Loucy (cell line): ENCODE measurements around the gene CELA3B.
"Not testable (repeated sequence)": the region's sequence is repeated elsewhere in the genome, so short reads cannot be mapped to it uniquely, and the experiment has no call there.

Experiments used
- H2AFZ ChIP-seq: fragments of 200-600 bp; sonication (generic); 2 replicates; pipeline ENCODE4 v1.6.0; 2016; ENCODE audit warnings: antibody characterized with exemption, mild to moderate bottlenecking, low read length, moderate library complexity
- H3F3A ChIP-seq: fragments of 200-600 bp; 2 replicates; pipeline ENCODE4 v1.6.0; 2016; ENCODE audit warnings: antibody characterized with exemption, low read depth, mild to moderate bottlenecking
- H3K27me3 ChIP-seq: fragments of 200-600 bp; sonication (generic); 2 replicates; pipeline ENCODE4 v1.6.1; 2014; ENCODE audit warnings: low read length, mild to moderate bottlenecking; ENCODE audit not compliant: insufficient read depth, poor library complexity, severe bottlenecking
- H3K36me3 ChIP-seq: fragments of 200-600 bp; sonication (generic); 2 replicates; pipeline ENCODE4 v1.6.1; 2016; ENCODE audit warnings: low read length; ENCODE audit not compliant: insufficient read depth
- H3K4me1 ChIP-seq: fragments of 200-600 bp; sonication (generic); 2 replicates; pipeline ENCODE4 v1.5.1; 2014; ENCODE audit warnings: low read length, mild to moderate bottlenecking; ENCODE audit not compliant: insufficient read depth, poor library complexity, severe bottlenecking
- H3K4me2 ChIP-seq: fragments of 200-600 bp; sonication (generic); 2 replicates; pipeline ENCODE4 v1.6.0; 2014; ENCODE audit warnings: antibody characterized with exemption, low read length, low read depth, mild to moderate bottlenecking; ENCODE audit not compliant: poor library complexity, severe bottlenecking
- H3K4me3 ChIP-seq: fragments of 200-600 bp; sonication (generic); 2 replicates; pipeline ENCODE4 v1.5.1; 2014; ENCODE audit warnings: low read length, mild to moderate bottlenecking, mixed read lengths; ENCODE audit not compliant: poor library complexity, severe bottlenecking
- H3K79me2 ChIP-seq: fragments of 200-600 bp; sonication (generic); 2 replicates; pipeline ENCODE4 v1.6.1; 2014; ENCODE audit warnings: low read length; ENCODE audit not compliant: insufficient read depth
- H3K9ac ChIP-seq: fragments of 200-600 bp; sonication (generic); 2 replicates; pipeline ENCODE4 v1.6.0; 2014; ENCODE audit warnings: mild to moderate bottlenecking, low read depth, low read length, moderate library complexity; ENCODE audit not compliant: poor library complexity, severe bottlenecking
- H3K9me2 ChIP-seq: fragments of 200-600 bp; sonication (generic); replicated peaks from 2 replicates; pipeline ENCODE4 v1.6.1; 2016; ENCODE audit warnings: low read depth, low read length, mixed read lengths
- H3K9me3 ChIP-seq: fragments of 200-600 bp; sonication (generic); 2 replicates; pipeline ENCODE4 v1.6.1; 2014; ENCODE audit warnings: mild to moderate bottlenecking, antibody characterized with exemption, low read length, low read depth; ENCODE audit not compliant: insufficient read depth
- H4K20me1 ChIP-seq: fragments of 200-600 bp; sonication (generic); 2 replicates; pipeline ENCODE4 v1.6.0; 2014; ENCODE audit warnings: antibody characterized with exemption, low read length, mild to moderate bottlenecking; ENCODE audit not compliant: insufficient read depth, poor library complexity, severe bottlenecking
- EZH2phosphoT487 ChIP-seq: fragments of 200-600 bp; IDR thresholded peaks from 2 replicates; pipeline ENCODE4 v1.6.1; 2018; ENCODE audit warnings: antibody characterized with exemption, mild to moderate bottlenecking, moderate library complexity, borderline replicate concordance
- TF ChIP-seq, protein P1 (sequence below): fragments of 200-600 bp; sonication (generic); conservative IDR thresholded peaks from 2 replicates; pipeline ENCODE4 v1.5.1; 2014; ENCODE audit warnings: mild to moderate bottlenecking, antibody characterized with exemption, low read length

CELA3B gene

DNA sequence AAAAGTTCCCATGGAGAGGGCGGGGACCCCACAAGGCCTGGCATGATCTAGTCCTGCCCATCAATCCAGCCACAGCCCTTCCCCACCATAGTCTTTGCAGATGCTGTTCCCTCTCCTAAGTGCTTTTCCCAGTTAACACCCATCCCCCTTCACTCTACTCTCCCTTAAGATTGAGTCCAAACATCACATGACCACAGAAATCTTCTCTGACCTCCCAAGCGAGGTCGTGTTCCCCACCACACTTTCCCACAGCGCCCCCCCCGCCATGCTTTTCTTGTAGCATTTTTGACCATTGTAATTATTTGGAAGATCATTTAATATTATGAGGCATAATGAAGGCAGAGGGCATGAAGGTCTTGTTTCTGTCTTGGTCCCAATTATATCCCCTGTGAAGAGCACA is 35.5 kb upstream of the CELA3B start:
- no peak overlapping the region for H2AFZ ChIP-seq
- no peaks in the 10 kb centered on the region for H3K36me3 ChIP-seq
- no peak overlapping the region for H3K4me2 ChIP-seq
- no peaks in the 10 kb centered on the region for H3K27me3 ChIP-seq
- H3K4me3 ChIP-seq = no peak overlapping the region
- no peaks in the 10 kb centered on the region for H4K20me1 ChIP-seq
- no peaks in the 10 kb centered on the region for H3K79me2 ChIP-seq
- H3K9ac ChIP-seq = no peak overlapping the region
- H3K9me2 ChIP-seq = no peaks in the 10 kb centered on the region
- no peaks in the 10 kb centered on the region for H3K9me3 ChIP-seq
- no peaks in the 10 kb centered on the region for H3K4me1 ChIP-seq
- TF ChIP-seq, protein P1, sequence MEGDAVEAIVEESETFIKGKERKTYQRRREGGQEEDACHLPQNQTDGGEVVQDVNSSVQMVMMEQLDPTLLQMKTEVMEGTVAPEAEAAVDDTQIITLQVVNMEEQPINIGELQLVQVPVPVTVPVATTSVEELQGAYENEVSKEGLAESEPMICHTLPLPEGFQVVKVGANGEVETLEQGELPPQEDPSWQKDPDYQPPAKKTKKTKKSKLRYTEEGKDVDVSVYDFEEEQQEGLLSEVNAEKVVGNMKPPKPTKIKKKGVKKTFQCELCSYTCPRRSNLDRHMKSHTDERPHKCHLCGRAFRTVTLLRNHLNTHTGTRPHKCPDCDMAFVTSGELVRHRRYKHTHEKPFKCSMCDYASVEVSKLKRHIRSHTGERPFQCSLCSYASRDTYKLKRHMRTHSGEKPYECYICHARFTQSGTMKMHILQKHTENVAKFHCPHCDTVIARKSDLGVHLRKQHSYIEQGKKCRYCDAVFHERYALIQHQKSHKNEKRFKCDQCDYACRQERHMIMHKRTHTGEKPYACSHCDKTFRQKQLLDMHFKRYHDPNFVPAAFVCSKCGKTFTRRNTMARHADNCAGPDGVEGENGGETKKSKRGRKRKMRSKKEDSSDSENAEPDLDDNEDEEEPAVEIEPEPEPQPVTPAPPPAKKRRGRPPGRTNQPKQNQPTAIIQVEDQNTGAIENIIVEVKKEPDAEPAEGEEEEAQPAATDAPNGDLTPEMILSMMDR = no peak
- TF ChIP-seq EZH2phosphoT487 = no peak
- H3F3A ChIP-seq = no peaks in the 10 kb centered on the region

DNA sequence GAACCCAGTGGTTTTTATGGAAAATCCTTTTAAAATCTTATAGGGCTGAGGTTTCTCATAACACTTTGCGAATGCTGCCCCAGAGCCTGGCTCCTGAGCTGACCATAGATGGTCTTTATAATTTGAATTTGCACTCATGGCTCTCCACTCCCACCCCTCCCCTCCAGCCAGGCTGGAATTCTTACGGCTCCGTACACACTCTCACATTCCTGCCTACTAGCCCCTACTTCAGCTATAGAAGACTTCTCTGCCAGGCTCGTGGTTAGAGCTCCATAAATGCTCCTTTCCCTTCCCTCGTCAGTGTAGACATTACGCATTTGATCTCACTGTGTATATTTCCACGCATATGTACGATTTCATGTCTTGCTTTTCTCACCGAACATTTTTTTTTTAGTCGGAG is 34.4 kb upstream of the CELA3B start:
- no peak overlapping the region for H2AFZ ChIP-seq
- H3K9me3 ChIP-seq = no peaks in the 10 kb centered on the region
- H3K27me3 ChIP-seq = no peaks in the 10 kb centered on the region
- no peaks in the 10 kb centered on the region for H3K4me1 ChIP-seq
- H3K4me2 ChIP-seq = no peak overlapping the region
- no peak overlapping the region for H3K9ac ChIP-seq
- no peaks in the 10 kb centered on the region for H3K79me2 ChIP-seq
- TF ChIP-seq EZH2phosphoT487 = no peak
- TF ChIP-seq, protein P1 = no peak
- H3F3A ChIP-seq = no peaks in the 10 kb centered on the region
- H3K36me3 ChIP-seq = no peaks in the 10 kb centered on the region
- no peaks in the 10 kb centered on the region for H4K20me1 ChIP-seq
- no peak overlapping the region for H3K4me3 ChIP-seq
- no peaks in the 10 kb centered on the region for H3K9me2 ChIP-seq

DNA sequence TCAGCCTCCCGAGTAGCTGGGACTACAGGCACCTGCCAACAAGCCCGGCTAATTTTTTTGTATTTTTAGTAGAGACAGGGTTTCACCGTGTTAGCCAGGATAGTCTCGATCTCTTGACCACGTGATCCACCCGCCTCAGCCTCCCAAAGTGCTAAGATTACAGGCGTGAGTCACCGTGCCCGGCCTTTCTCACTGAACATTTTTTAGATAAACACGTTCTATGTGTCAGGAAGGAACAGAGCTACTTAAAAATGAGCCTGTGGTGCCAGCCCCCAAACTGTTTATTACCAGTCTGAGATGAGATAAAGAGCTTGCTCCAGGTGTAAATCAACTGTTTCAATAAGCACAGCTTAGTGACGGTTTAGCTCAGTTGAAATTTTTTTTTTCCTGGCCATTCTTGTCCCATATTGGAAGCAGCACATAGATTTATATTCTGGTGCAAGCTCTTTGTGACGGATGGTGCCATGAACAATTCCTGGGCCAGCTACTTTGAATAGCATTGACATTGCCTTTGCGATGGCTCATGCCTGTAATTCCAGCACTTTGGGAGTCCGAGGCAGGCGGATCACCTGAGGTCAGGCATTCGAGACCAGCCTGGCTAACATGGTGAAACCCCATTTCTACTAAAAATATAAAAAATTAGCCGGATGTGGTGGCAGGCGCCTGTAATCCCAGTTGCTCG is 33.7 kb upstream of the CELA3B start:
- not testable (repeated sequence) for H3K4me3 ChIP-seq, H3K9me3 ChIP-seq, H3K27me3 ChIP-seq, H3K79me2 ChIP-seq, H3K4me1 ChIP-seq, H3K4me2 ChIP-seq, H3K9me2 ChIP-seq, H3K36me3 ChIP-seq, H3F3A ChIP-seq, H4K20me1 ChIP-seq, H2AFZ ChIP-seq, H3K9ac ChIP-seq

DNA sequence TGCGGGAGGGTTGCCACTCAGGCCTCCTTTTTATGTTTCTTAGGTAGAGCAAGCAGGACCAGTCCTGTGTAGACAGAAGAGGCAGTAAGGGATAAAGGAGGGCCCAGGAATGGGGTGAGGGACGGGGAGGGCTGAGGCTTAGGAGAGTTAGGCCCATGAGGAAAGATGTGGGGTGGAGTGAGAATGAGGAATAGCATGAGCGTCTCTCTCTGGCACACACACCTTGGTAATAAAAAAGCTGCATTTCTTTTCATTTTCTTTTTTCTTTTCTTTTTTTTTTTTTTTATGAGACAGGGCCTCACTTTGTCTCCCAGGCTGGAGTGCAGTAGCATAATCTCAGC is 32.1 kb upstream of the CELA3B start:
- Histone ChIP-seq H2AFZ (no peak overlapping the region), H3K4me3 (no peak overlapping the region), H3K9me3 (no peaks in the 10 kb centered on the region), H3K79me2 (no peaks in the 10 kb centered on the region), H3K27me3 (no peaks in the 10 kb centered on the region), H3F3A (no peaks in the 10 kb centered on the region), H3K9me2 (no peaks in the 10 kb centered on the region), H3K36me3 (no peaks in the 10 kb centered on the region), H3K9ac (no peak overlapping the region), H3K4me2 (no peak overlapping the region), H3K4me1 (no peaks in the 10 kb centered on the region), H4K20me1 (no peaks in the 10 kb centered on the region)
- no peak for TF ChIP-seq EZH2phosphoT487
- TF ChIP-seq, protein P1 = no peak
